Sigmoid colon (tissue), 4 donors: ENCODE measurements around the gene TMEM225B.

ENCODE experiments used
- POLR2A ChIP-seq, 2 donors: fragments of 450-650 bp; IDR thresholded peaks; one replicate each; pipeline ENCODE4 v1.6.1; 2016; ENCODE audit warnings: antibody characterized with exemption in 2 of 2, mild to moderate bottlenecking in 2 of 2, moderate library complexity in 2 of 2
- POLR2AphosphoS5 ChIP-seq, 4 donors: sonication (generic); formaldehyde crosslinking; IDR thresholded peaks; one replicate each; pipeline ENCODE4 v1.6.1; 2017; ENCODE audit warnings: antibody characterized with exemption in 4 of 4

GRCh38 chr7:99642027-99642426 is 44.0 kb downstream of the TMEM225B start:
- no peak for TF ChIP-seq POLR2A (IDR thresholded peaks at IDR 0.05)
- TF ChIP-seq POLR2AphosphoS5 (IDR thresholded peaks at IDR 0.05) = no peak
